Ectodermal cell (in vitro differentiated cells): Measurements from ENCODE around the gene IRS1.

Source experiments
- H3K27ac ChIP-seq: 2 replicates; pipeline ENCODE4 v1.7.0; 2013; ENCODE audit warnings: mild to moderate bottlenecking, low read depth, low read length; ENCODE audit not compliant: insufficient read depth, poor library complexity, severe bottlenecking
- H3K27me3 ChIP-seq: 2 replicates; pipeline ENCODE4 v1.7.0; 2013; ENCODE audit warnings: mild to moderate bottlenecking, low read length; ENCODE audit not compliant: insufficient read depth, control insufficient read depth, poor library complexity, severe bottlenecking
- H3K36me3 ChIP-seq: one replicate; pipeline ENCODE4 v1.7.0; 2013; ENCODE audit warnings: low read length; ENCODE audit not compliant: control insufficient read depth, insufficient read depth
- H3K4me1 ChIP-seq: one replicate; pipeline ENCODE4 v1.7.0; 2013; ENCODE audit warnings: low read length; ENCODE audit not compliant: control insufficient read depth, insufficient read depth
- H3K4me3 ChIP-seq: 2 replicates; pipeline ENCODE4 v1.7.0; 2013; ENCODE audit warnings: low read depth, low read length, control low read depth; ENCODE audit not compliant: insufficient read depth
- H3K9me3 ChIP-seq: 2 replicates; pipeline ENCODE4 v1.7.0; 2013; ENCODE audit warnings: mild to moderate bottlenecking, low read length, moderate library complexity; ENCODE audit not compliant: control insufficient read depth
- WGBS, 2 experiments: methylation state at CpG; one replicate each; pipeline ENCODE4 v1.1.7; 2013; ENCODE audit warnings: missing lambda C conversion rate in 2 of 2; 5-methylcytosine and 5-hydroxymethylcytosine counted together

The IRS1 gene

GRCh38 chr2:226712941-226713340 is 86.7 kb downstream of the IRS1 start:
- WGBS, 2 experiments = 90 to 93% methylated on average over 1 of the region's 1 CpG
- H3K27ac ChIP-seq = no peak overlapping the region
- no peaks in the 10 kb centered on the region for H3K36me3 ChIP-seq
- H3K9me3 ChIP-seq = no peaks in the 10 kb centered on the region
- no peaks in the 10 kb centered on the region for H3K4me1 ChIP-seq
- no peak overlapping the region for H3K4me3 ChIP-seq
- H3K27me3 ChIP-seq = no peaks in the 10 kb centered on the region

GRCh38 chr2:226711606-226712296 is 87.9 kb downstream of the IRS1 start:
- Histone ChIP-seq H3K36me3 (no peaks in the 10 kb centered on the region), H3K4me3 (no peak overlapping the region), H3K9me3 (no peaks in the 10 kb centered on the region), H3K27ac (no peak overlapping the region), H3K27me3 (no peaks in the 10 kb centered on the region), H3K4me1 (no peaks in the 10 kb centered on the region)
- 88 to 89% methylated on average over 2 of the region's 2 CpGs for WGBS, 2 experiments

- Histone ChIP-seq H3K9me3 (no peaks in the 10 kb centered on the region), H3K36me3 (no peaks in the 10 kb centered on the region), H3K27ac (no peak overlapping the region), H3K4me3 (no peak overlapping the region), H3K4me1 (no peaks in the 10 kb centered on the region), H3K27me3 (no peaks in the 10 kb centered on the region)
Observed at GRCh38 chr2:226707499-226707898, 92.1 kb downstream of the IRS1 start.

GRCh38 chr2:226705965-226706364 is 93.7 kb downstream of the IRS1 start:
- no peaks in the 10 kb centered on the region for H3K27me3 ChIP-seq
- H3K27ac ChIP-seq = no peak overlapping the region
- no peaks in the 10 kb centered on the region for H3K4me1 ChIP-seq
- WGBS, 2 experiments = 96 to 98% methylated on average over 3 of the region's 3 CpGs
- H3K36me3 ChIP-seq = no peaks in the 10 kb centered on the region
- no peaks in the 10 kb centered on the region for H3K9me3 ChIP-seq
- H3K4me3 ChIP-seq = no peak overlapping the region

- WGBS, 2 experiments = 93 to 94% methylated on average over 8 of the region's 8 CpGs
- H3K36me3 ChIP-seq = no peaks in the 10 kb centered on the region
- H3K4me3 ChIP-seq = no peak overlapping the region
- H3K9me3 ChIP-seq = no peaks in the 10 kb centered on the region
- H3K27ac ChIP-seq = no peak overlapping the region
- no peaks in the 10 kb centered on the region for H3K27me3 ChIP-seq
- no peaks in the 10 kb centered on the region for H3K4me1 ChIP-seq
Observed at GRCh38 chr2:226705133-226705886, 94.3 kb downstream of the IRS1 start.

- H3K27ac ChIP-seq = no peak overlapping the region
- no peaks in the 10 kb centered on the region for H3K36me3 ChIP-seq
- H3K27me3 ChIP-seq = no peaks in the 10 kb centered on the region
- 91 to 93% methylated on average over 2 of the region's 3 CpGs for WGBS, 2 experiments
- H3K9me3 ChIP-seq = no peaks in the 10 kb centered on the region
- no peak overlapping the region for H3K4me3 ChIP-seq
- H3K4me1 ChIP-seq = no peaks in the 10 kb centered on the region
Observed at GRCh38 chr2:226703514-226703913, 96.1 kb downstream of the IRS1 start.

- Histone ChIP-seq H3K27me3 (no peaks in the 10 kb centered on the region), H3K27ac (no peak overlapping the region), H3K4me1 (no peaks in the 10 kb centered on the region), H3K9me3 (no peaks in the 10 kb centered on the region), H3K36me3 (no peaks in the 10 kb centered on the region), H3K4me3 (no peak overlapping the region)
- 92 to 95% methylated on average over 5 to 6 of the region's 7 CpGs for WGBS, 2 experiments
Observed at GRCh38 chr2:226702376-226702775, 97.2 kb downstream of the IRS1 start.

GRCh38 chr2:226701052-226701451 is 98.6 kb downstream of the IRS1 start:
- Histone ChIP-seq H3K36me3 (no peaks in the 10 kb centered on the region), H3K4me3 (no peak overlapping the region), H3K4me1 (no peaks in the 10 kb centered on the region), H3K27ac (no peak overlapping the region), H3K27me3 (no peaks in the 10 kb centered on the region), H3K9me3 (no peaks in the 10 kb centered on the region)
- 86 to 96% methylated on average over 1 of the region's 1 CpG for WGBS, 2 experiments

- Histone ChIP-seq H3K9me3 (no peaks in the 10 kb centered on the region), H3K27ac (no peak overlapping the region)
- WGBS, 2 experiments = 91 to 95% methylated on average over 2 of the region's 2 CpGs
Observed at GRCh38 chr2:226699321-226699720, 100.3 kb downstream of the IRS1 start.

GRCh38 chr2:226698671-226699070 is 100.9 kb downstream of the IRS1 start:
- H3K27me3 ChIP-seq = no peaks in the 10 kb centered on the region
- no peaks in the 10 kb centered on the region for H3K36me3 ChIP-seq
- no peaks in the 10 kb centered on the region for H3K4me1 ChIP-seq
- H3K9me3 ChIP-seq = no peaks in the 10 kb centered on the region
- no peak overlapping the region for H3K4me3 ChIP-seq
- H3K27ac ChIP-seq = no peak overlapping the region

More at GRCh38 chr2:226699321-226699720, 100.3 kb downstream of the IRS1 start:
- no peak overlapping the region for H3K4me3 ChIP-seq
- no peaks in the 10 kb centered on the region for H3K36me3 ChIP-seq
- no peaks in the 10 kb centered on the region for H3K27me3 ChIP-seq
- H3K4me1 ChIP-seq = no peaks in the 10 kb centered on the region
